Choroid plexus epithelial cell (primary cell): ENCODE data around the gene CCDC186.
A peak's percentile ranks its signal among the peaks of the same experiment; 100 is the strongest.
"Not testable (repeated sequence)": the region's sequence is repeated elsewhere in the genome, so short reads cannot be mapped to it uniquely, and the experiment has no call there.

Source experiments
- DNase-seq: peaks from one replicate; pipeline ENCODE4 v3.0.0-alpha.2; 2010; ENCODE audit warnings: low read depth
- H3K4me3 ChIP-seq: 2 replicates; pipeline ENCODE4 v1.5.1; 2011; ENCODE audit warnings: low read depth, mild to moderate bottlenecking, control low read depth, low read length, moderate library complexity
- CTCF ChIP-seq: conservative IDR thresholded peaks from 2 replicates; pipeline ENCODE4 v1.5.1; 2011; ENCODE audit warnings: low read depth, mild to moderate bottlenecking, control low read depth, inconsistent platforms, low read length, moderate library complexity

The CCDC186 gene

GRCh38 chr10:114151486-114151885 is 22.5 kb downstream of the CCDC186 start:
- peak; percentile 82 for DNase-seq
- no peak for TF ChIP-seq CTCF
- no peak overlapping the region for H3K4me3 ChIP-seq

- not testable (repeated sequence) for DNase-seq, H3K4me3 ChIP-seq
These were observed 24.5 kb downstream of the CCDC186 start for GRCh38 chr10:114149476-114149875.

GRCh38 chr10:114143160-114143559 is 30.8 kb downstream of the CCDC186 start:
- no peak for TF ChIP-seq CTCF

GRCh38 chr10:114142018-114142417 is 32.0 kb downstream of the CCDC186 start:
- no peak overlapping the region for H3K4me3 ChIP-seq
- TF ChIP-seq CTCF, result no peak
- peak; percentile 38 for DNase-seq

More at GRCh38 chr10:114143160-114143559, 30.8 kb downstream of the CCDC186 start:
- DNase-seq, result no peak
- H3K4me3 ChIP-seq, result no peak overlapping the region

- DNase-seq, H3K4me3 ChIP-seq: not testable (repeated sequence)
These were observed 33.2 kb downstream of the CCDC186 start for GRCh38 chr10:114140827-114141226.

- no peak for TF ChIP-seq CTCF
- no peak overlapping the region for H3K4me3 ChIP-seq
- no peak for DNase-seq
These were observed 34.0 kb downstream of the CCDC186 start for GRCh38 chr10:114140036-114140435.

- DNase-seq, result no peak
- H3K4me3 ChIP-seq, result no peak overlapping the region
- TF ChIP-seq CTCF, result no peak
These were observed 35.4 kb downstream of the CCDC186 start for GRCh38 chr10:114138581-114138980.

GRCh38 chr10:114135476-114135875 is 38.5 kb downstream of the CCDC186 start:
- H3K4me3 ChIP-seq, result no peak overlapping the region
- no peak for DNase-seq
- no peak for TF ChIP-seq CTCF
